Kidney epithelial cell (primary cell): ENCODE results near the gene QRICH2. TPM values are rescaled to one million over a fixed set of nuclear protein-coding genes. Genes with fewer than 3 reads are reported as not detected.

Experiments used
- DNase-seq: peaks from one replicate; pipeline ENCODE4 v3.0.0-alpha.2; 2010; ENCODE audit warnings: low read depth
- H3K27me3 ChIP-seq: 2 replicates; pipeline ENCODE4 v1.6.0; 2011; ENCODE audit warnings: low read length; ENCODE audit not compliant: control insufficient read depth, insufficient read depth
- H3K36me3 ChIP-seq: 2 replicates; pipeline ENCODE4 v1.5.1; 2011; ENCODE audit warnings: low read length; ENCODE audit not compliant: control insufficient read depth, insufficient read depth
- H3K4me3 ChIP-seq: 2 replicates; pipeline ENCODE4 v1.5.1; 2011; ENCODE audit warnings: low read depth, mild to moderate bottlenecking, control low read depth, low read length
- CTCF ChIP-seq: IDR thresholded peaks from 2 replicates; pipeline ENCODE4 v1.5.1; 2011; ENCODE audit warnings: mild to moderate bottlenecking, moderate library complexity, low read length, control low read depth, inconsistent platforms; ENCODE audit not compliant: insufficient read depth, poor library complexity, severe bottlenecking
- total RNA-seq: library from RNA; depleted of rRNA; stranded (reverse); fragments of >200 nt; gene quantifications from 2 replicates; pipeline ENCODE4 v1.2.3, GENCODE V29; 2015

QRICH2 gene
- total RNA-seq, 1 donor from 2014 or later = 3.3 TPM

- no peak for TF ChIP-seq CTCF
- no peak for DNase-seq
- no peaks in the 10 kb centered on the region for H3K27me3 ChIP-seq
- peaks cover 2% of the 10 kb centered on the region for H3K36me3 ChIP-seq
- H3K4me3 ChIP-seq = no peak overlapping the region
Measured at GRCh38 chr17:76274112-76274956, 33.7 kb downstream of the QRICH2 start.

GRCh38 chr17:76273445-76274111 lies 34.5 kb downstream of the QRICH2 start:
- no peak for DNase-seq
- Histone ChIP-seq H3K4me3 (no peak overlapping the region), H3K27me3 (no peaks in the 10 kb centered on the region), H3K36me3 (peaks cover 2% of the 10 kb centered on the region)
- no peak for TF ChIP-seq CTCF

GRCh38 chr17:76272541-76273444 lies 35.3 kb downstream of the QRICH2 start:
- DNase-seq = no peak
- Histone ChIP-seq H3K4me3 (no peak overlapping the region), H3K27me3 (no peaks in the 10 kb centered on the region), H3K36me3 (peaks cover 2% of the 10 kb centered on the region)
- TF ChIP-seq CTCF = no peak

GRCh38 chr17:76271669-76272540 lies 36.2 kb downstream of the QRICH2 start:
- DNase-seq = no peak
- no peak overlapping the region for H3K4me3 ChIP-seq
- no peak for TF ChIP-seq CTCF
- H3K27me3 ChIP-seq = no peaks in the 10 kb centered on the region
- peaks cover 2% of the 10 kb centered on the region for H3K36me3 ChIP-seq
